ENCODE measurements around the gene LRP10. TPM values are rescaled to one million over a fixed set of nuclear protein-coding genes. Genes with fewer than 3 reads are reported as not detected.

Gene LRP10
- total RNA-seq, 2 donors from 2014 or later, result 54.2 to 144 TPM

DNA sequence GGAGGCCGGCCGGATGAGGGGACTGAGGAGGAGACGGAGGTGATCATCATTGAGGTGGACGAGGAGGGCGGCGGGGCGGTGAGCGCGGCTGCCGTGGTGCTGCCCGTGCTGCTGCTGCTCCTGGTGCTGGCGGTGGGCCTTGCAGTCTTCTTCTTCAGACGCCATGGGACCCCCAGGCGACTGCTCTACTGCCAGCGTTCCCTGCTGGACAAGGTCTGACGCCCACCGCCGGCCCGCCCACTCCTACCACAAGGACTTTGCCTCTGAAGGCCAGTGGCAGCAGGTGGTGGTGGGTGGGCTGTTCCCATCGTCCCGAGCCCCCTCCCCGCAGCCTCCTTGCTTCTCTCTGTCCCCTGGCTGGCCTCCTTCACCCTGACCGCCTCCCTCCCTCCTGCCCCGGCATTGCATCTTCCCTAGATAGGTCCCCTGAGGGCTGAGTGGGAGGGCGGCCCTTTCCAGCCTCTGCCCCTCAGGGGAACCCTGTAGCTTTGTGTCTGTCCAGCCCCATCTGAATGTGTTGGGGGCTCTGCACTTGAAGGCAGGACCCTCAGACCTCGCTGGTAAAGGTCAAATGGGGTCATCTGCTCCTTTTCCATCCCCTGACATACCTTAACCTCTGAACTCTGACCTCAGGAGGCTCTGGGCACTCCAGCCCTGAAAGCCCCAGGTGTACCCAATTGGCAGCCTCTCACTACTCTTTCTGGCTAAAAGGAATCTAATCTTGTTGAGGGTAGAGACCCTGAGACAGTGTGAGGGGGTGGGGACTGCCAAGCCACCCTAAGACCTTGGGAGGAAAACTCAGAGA lies 25.5 kb upstream of the LRP10 start:
- H3K9me3 ChIP-seq, result no peaks in the 10 kb centered on the region
- no peaks in the 10 kb centered on the region for H3K27me3 ChIP-seq
- no peak overlapping the region for H3K4me3 ChIP-seq
- H3K27ac ChIP-seq, result no peak overlapping the region
- H3K4me1 ChIP-seq, result peaks cover 0 to 52% of the 10 kb centered on the region in 2 donors
- DNase-seq (ENCODE audit: low spot score), result no peak
- H3K36me3 ChIP-seq, result peaks cover 58% of the 10 kb centered on the region
- no peak for TF ChIP-seq CTCF (IDR thresholded peaks at IDR 0.05)

DNA sequence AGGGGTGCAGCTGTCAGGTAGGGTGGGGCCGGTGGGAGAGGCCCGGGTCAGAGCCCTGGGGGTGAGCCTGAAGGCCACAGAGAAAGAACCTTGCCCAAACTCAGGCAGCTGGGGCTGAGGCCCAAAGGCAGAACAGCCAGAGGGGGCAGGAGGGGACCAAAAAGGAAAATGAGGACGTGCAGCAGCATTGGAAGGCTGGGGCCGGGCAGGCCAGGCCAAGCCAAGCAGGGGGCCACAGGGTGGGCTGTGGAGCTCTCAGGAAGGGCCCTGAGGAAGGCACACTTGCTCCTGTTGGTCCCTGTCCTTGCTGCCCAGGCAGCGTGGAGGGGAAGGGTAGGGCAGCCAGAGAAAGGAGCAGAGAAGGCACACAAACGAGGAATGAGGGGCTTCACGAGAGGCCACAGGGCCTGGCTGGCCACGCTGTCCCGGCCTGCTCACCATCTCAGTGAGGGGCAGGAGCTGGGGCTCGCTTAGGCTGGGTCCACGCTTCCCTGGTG lies 24.7 kb upstream of the LRP10 start:
- Histone ChIP-seq H3K36me3 (peaks cover 50% of the 10 kb centered on the region), H3K27me3 (no peaks in the 10 kb centered on the region), H3K4me3 (no peak overlapping the region), H3K4me1 (peaks cover 0 to 61% of the 10 kb centered on the region in 2 donors), H3K9me3 (no peaks in the 10 kb centered on the region), H3K27ac (peak overlapping the region; percentile 45 to 84)
- TF ChIP-seq CTCF (IDR thresholded peaks at IDR 0.05), result no peak
- DNase-seq (ENCODE audit: low spot score), result no peak

DNA sequence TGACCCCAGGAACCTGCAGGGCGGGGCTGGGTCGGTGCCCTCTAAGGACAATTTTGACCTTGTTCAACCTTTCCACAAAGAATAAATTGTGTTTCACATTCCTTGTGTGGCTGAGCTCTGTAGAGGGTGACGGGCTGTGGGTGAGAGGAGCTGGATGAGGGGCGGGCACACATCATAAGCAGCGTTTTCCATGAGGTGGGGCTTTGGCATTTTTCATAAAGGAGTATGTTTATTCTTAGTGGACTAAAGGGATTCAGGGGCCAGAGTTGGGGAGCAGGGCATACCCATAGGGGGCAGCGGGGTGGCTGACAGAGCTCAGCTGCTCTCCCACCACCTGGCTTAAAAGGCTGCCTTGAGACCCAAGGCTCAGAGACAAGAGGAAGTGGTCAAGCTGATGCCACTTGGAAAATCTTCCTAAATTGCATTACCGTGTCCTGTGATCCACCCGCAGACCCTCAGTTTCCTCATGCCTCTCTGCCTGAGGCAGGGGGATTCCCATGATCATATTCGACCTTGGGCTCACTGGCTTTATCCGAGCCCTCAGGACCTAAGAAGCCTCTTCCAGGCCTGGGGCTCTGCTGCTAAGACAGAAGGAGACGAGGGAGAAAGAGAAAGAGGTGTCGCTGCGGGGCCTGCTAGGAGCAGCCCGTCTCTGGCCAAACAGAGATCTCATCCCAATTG lies 23.7 kb upstream of the LRP10 start:
- Histone ChIP-seq H3K9me3 (no peaks in the 10 kb centered on the region), H3K4me1 (peaks cover 0 to 64% of the 10 kb centered on the region in 2 donors), H3K27ac (peak overlapping the region; percentile 72 to 84), H3K36me3 (peaks cover 40% of the 10 kb centered on the region), H3K4me3 (no peak overlapping the region), H3K27me3 (no peaks in the 10 kb centered on the region)
- no peak for TF ChIP-seq CTCF (IDR thresholded peaks at IDR 0.05)
- no peak for DNase-seq (ENCODE audit: low spot score)

DNA sequence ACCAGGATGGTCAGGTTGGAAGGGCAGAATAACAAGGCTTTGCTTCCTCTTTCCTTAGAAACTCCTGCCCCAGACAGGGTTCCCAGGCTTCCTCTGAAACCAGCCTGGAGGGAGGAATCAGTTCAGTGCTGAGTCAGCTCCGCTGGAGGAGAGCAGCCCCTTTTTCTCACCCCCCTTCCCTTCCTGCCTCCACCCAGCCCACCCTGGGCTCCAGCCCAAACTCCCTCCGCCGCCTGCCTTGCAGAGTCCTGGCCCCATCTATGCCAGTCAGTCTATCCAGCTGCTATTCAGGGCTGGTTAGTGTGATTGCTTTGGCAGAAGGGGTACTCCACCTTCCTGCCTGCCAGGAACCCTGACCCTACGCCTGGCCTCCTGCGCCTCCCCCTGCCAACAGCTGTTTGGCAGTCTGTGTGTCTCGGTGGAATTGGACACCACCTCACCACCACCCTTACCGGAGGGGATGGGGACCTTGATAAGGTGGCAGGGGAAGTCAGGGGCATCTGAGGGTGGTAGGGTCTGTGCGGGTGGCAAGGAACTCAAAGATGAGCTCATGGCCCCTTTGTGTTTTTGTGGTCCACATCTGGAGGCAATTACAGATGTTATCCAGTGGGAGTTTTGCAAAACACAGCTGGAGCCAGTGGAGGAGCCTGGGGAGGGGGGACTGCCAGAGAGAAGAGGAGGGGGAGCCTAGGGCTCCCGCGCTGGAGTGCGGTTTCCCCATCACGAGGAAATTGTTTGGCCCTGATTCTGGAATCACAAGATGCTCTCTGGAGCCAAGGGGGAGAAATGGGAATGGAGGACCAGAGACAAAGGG lies 23.0 kb upstream of the LRP10 start:
- DNase-seq (ENCODE audit: low spot score), result peak; percentile 81
- Histone ChIP-seq H3K36me3 (peaks cover 33% of the 10 kb centered on the region), H3K27me3 (no peaks in the 10 kb centered on the region), H3K27ac (peak overlapping the region; percentile 72 to 84), H3K4me3 (no peak overlapping the region), H3K4me1 (peaks cover 0 to 71% of the 10 kb centered on the region in 2 donors), H3K9me3 (no peaks in the 10 kb centered on the region)
- no peak for TF ChIP-seq CTCF (IDR thresholded peaks at IDR 0.05)

DNA sequence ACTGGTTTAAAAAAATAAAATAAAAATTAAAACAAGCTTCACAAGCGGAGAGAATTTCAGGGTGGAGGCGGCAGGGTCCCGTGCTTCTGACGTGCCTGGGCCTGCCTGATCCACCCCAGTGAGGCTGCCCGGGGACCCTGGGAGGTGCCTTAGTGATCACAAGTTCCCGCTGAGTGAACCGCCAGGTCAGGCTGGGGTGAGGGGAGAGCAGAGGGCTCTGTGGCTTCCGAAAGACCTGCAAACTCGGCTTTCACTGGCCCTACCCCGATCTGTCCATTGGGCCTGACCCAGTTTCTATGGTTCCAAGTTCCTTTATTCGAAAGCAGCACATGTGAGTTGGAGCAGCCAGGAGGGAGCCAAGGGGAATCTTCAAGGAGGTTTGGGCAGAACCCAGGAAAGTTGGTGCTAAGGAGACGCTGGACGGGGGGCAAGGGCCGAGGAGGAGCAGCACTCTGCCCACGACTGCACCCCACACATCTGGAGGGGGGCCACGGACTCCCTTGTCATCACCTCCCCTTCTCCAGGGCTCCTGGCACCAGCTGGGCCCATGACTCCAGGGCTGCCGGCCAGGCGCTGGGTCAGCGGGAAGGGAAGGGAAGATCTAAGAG lies 22.2 kb upstream of the LRP10 start:
- no peaks in the 10 kb centered on the region for H3K9me3 ChIP-seq
- DNase-seq (ENCODE audit: low spot score), result peak; percentile 81
- no peak overlapping the region for H3K4me3 ChIP-seq
- TF ChIP-seq CTCF (IDR thresholded peaks at IDR 0.05), result no peak
- peaks cover 0 to 72% of the 10 kb centered on the region in 2 donors for H3K4me1 ChIP-seq
- peaks cover 27% of the 10 kb centered on the region for H3K36me3 ChIP-seq
- peak overlapping the region; percentile 72 to 84 for H3K27ac ChIP-seq
- H3K27me3 ChIP-seq, result no peaks in the 10 kb centered on the region

Data from right atrium auricular region (tissue), 2 donors.